ENCODE data around the gene TEAD1. TPM values are rescaled to one million over a fixed set of nuclear protein-coding genes. Genes with fewer than 3 reads are reported as not detected.

TEAD1 gene
- polyA plus RNA-seq, 2 of the 4 experiments (the other 2 are of a cell fraction) = 111 to 112 TPM

- DNase-seq (ENCODE audit: low read depth in 1 of 2, low spot score in 1 of 2) (no peak), ATAC-seq (no peak), FAIRE-seq (no peak)
- H3K27ac ChIP-seq = peak overlapping the region in 1 of 2 experiments; percentile 56; a peak in 3 of 6 replicates
- POLR2A ChIA-PET = no interaction called here
- no peak overlapping the region for H3K4me3 ChIP-seq
- WGBS (ENCODE audit: missing lambda C conversion rate) = 87% methylated on average over 4 of the region's 4 CpGs
- TF ChIP-seq ZFP36 (IDR thresholded peaks at IDR 0.05; ENCODE audit: borderline replicate concordance, partially characterized antibody) (no peak), POLR2AphosphoS2 (conservative IDR thresholded peaks at IDR 0.05; ENCODE audit: low read length) (no peak), HDAC2 (IDR thresholded peaks at IDR 0.05) (no peak), EP300 (IDR thresholded peaks at IDR 0.05) (no peak), NFE2L2 (conservative IDR thresholded peaks at IDR 0.05; ENCODE audit: low read length) (no peak), MAFK (IDR thresholded peaks at IDR 0.05; ENCODE audit: partially characterized antibody) (no peak), RARB (CRISPR knock-in tag; IDR thresholded peaks at IDR 0.05) (no peak), CBX8 (IDR thresholded peaks at IDR 0.05) (no peak)
- H3K4me2 ChIP-seq = peak overlapping the region; percentile 24; the same call in 1 of the 3 replicates
- H3K4me1 ChIP-seq = peaks cover 76% of the 10 kb centered on the region
- H3K9me3 ChIP-seq = no peaks in the 10 kb centered on the region
- CTCF ChIA-PET = interaction anchor here (1.4 kb wide), 1 partner anchor 126 kb away, joined by 4 read pairs; no protein-coding TSS in a partner anchor
Observed at GRCh38 chr11:12762696-12763324, 88.6 kb downstream of the TEAD1 start.

- ChIA-PET POLR2A (no interaction called here), CTCF (interaction anchor here (0.6 to 1.5 kb wide), 3 partner anchors 9 to 419 kb away, joined by 3 read pairs; no protein-coding TSS in a partner anchor)
- DNase-seq (ENCODE audit: low read depth in 1 of 2, low spot score in 1 of 2) (no peak), ATAC-seq (no peak), FAIRE-seq (no peak)
- 89% methylated on average over 8 of the region's 8 CpGs for WGBS (ENCODE audit: missing lambda C conversion rate)
- Histone ChIP-seq H3K9me3 (no peaks in the 10 kb centered on the region), H3K4me2 (no peak overlapping the region), H3K27ac (peak overlapping the region in 1 of 2 experiments; percentile 92; a peak in 3 of 6 replicates), H3K4me1 (peaks cover 91% of the 10 kb centered on the region), H3K4me3 (no peak overlapping the region)
- no peak for TF ChIP-seq HOXA7 (CRISPR knock-in tag; IDR thresholded peaks at IDR 0.05)
- no peak for TF ChIP-seq CBX8 (IDR thresholded peaks at IDR 0.05)
- no peak for TF ChIP-seq TP53 (CRISPR knock-in tag; IDR thresholded peaks at IDR 0.05)
Observed at GRCh38 chr11:12764187-12764914, 90.1 kb downstream of the TEAD1 start.

GRCh38 chr11:12765428-12765827 is 91.2 kb downstream of the TEAD1 start:
- DNase-seq (ENCODE audit: low read depth in 1 of 2, low spot score in 1 of 2) (no peak), FAIRE-seq (no peak), ATAC-seq (no peak)
- Histone ChIP-seq H3K27ac (peak overlapping the region in 1 of 2 experiments; percentile 92; a peak in 3 of 6 replicates), H3K4me1 (peaks cover 98% of the 10 kb centered on the region), H3K4me3 (no peak overlapping the region), H3K4me2 (no peak overlapping the region), H3K9me3 (no peaks in the 10 kb centered on the region)
- WGBS (ENCODE audit: missing lambda C conversion rate) = 63% methylated on average over 3 of the region's 3 CpGs
- POLR2A ChIA-PET = no interaction called here
- CTCF ChIA-PET = interaction anchor here (1.2 to 2.2 kb wide), 2 partner anchors 10 to 166 kb away, joined by 3 to 6 read pairs; no protein-coding TSS in a partner anchor
- TF ChIP-seq HOXA7 (CRISPR knock-in tag; IDR thresholded peaks at IDR 0.05) = no peak
- no peak for TF ChIP-seq USF2 (IDR thresholded peaks at IDR 0.05)

- TF ChIP-seq RARB (CRISPR knock-in tag; IDR thresholded peaks at IDR 0.05) (no peak), TP53 (CRISPR knock-in tag; IDR thresholded peaks at IDR 0.05) (no peak), FOSL2 (IDR thresholded peaks at IDR 0.05) (no peak), FOSL2 (CRISPR knock-in tag; IDR thresholded peaks at IDR 0.05) (no peak), MAZ (IDR thresholded peaks at IDR 0.05; ENCODE audit: borderline replicate concordance, low read depth, low read length) (no peak), EHF (CRISPR knock-in tag; IDR thresholded peaks at IDR 0.05) (no peak), FOSB (CRISPR knock-in tag; IDR thresholded peaks at IDR 0.05) (no peak), HOXA7 (CRISPR knock-in tag; IDR thresholded peaks at IDR 0.05) (no peak)
- no peak for ATAC-seq
- 95% methylated on average over 3 of the region's 3 CpGs for WGBS (ENCODE audit: missing lambda C conversion rate)
- Histone ChIP-seq H3K4me2 (peak overlapping the region; percentile 77; the same call in 1 of the 3 replicates), H3K4me1 (peaks cover 98% of the 10 kb centered on the region), H3K27ac (peak overlapping the region in 1 of 2 experiments; percentile 92; a peak in 3 of 6 replicates), H3K4me3 (no peak overlapping the region), H3K9me3 (no peaks in the 10 kb centered on the region)
- DNase-seq (ENCODE audit: low read depth in 1 of 2, low spot score in 1 of 2) = no peak
- FAIRE-seq = no peak
- POLR2A ChIA-PET = no interaction called here
- CTCF ChIA-PET = interaction anchor here (1.0 to 2.2 kb wide), 3 partner anchors 8 to 20 kb away, joined by 3 to 6 read pairs (median 4); no protein-coding TSS in a partner anchor
Observed at GRCh38 chr11:12767027-12767426, 92.8 kb downstream of the TEAD1 start.

Data from A549 (cell line).